HepG2 (cell line): Measurements from ENCODE around the gene HDAC5.

Experiments
- CHCHD3 ChIP-seq: sonication (generic); formaldehyde crosslinking; IDR thresholded peaks from 2 replicates; pipeline ENCODE4 v1.8.0; 2022; ENCODE audit warnings: mild to moderate bottlenecking, missing genetic modification reagents, moderate library complexity
- CTCF ChIP-seq: sonication (generic); formaldehyde crosslinking; IDR thresholded peaks from 2 replicates; pipeline ENCODE4 v1.5.0; 2020; ENCODE audit warnings: mild to moderate bottlenecking, missing genetic modification reagents, moderate library complexity
- HNRNPUL1 ChIP-seq: fragments of 200-400 bp; formaldehyde crosslinking; IDR thresholded peaks from 2 replicates; pipeline ENCODE4 v1.6.1; 2017; ENCODE audit warnings: low read depth, mild to moderate bottlenecking, low read length, moderate library complexity
- JUN ChIP-seq: sonication (generic); formaldehyde crosslinking; IDR thresholded peaks from 2 replicates; pipeline ENCODE4 v1.4.0; 2020; ENCODE audit warnings: mild to moderate bottlenecking, missing genetic modification reagents
- NFE2 ChIP-seq: sonication (generic); formaldehyde crosslinking; IDR thresholded peaks from 2 replicates; pipeline ENCODE4 v1.4.0; 2020; ENCODE audit warnings: missing genetic modification reagents
- POLR2A ChIP-seq, 2 experiments: IDR thresholded peaks; 2 replicates each; pipeline ENCODE4 v1.6.1; 2011; ENCODE audit warnings: low read depth in 2 of 2, low read length in 2 of 2, mild to moderate bottlenecking in 1 of 2, moderate library complexity in 1 of 2; ENCODE audit not compliant: insufficient read depth in 1 of 2
- POLR2AphosphoS5 ChIP-seq: IDR thresholded peaks from 2 replicates; pipeline ENCODE4 v1.6.1; 2012; ENCODE audit warnings: low read depth, low read length
- PRDM4 ChIP-seq: sonication (generic); formaldehyde crosslinking; IDR thresholded peaks from 2 replicates; pipeline ENCODE4 v1.9.0; 2021; ENCODE audit warnings: missing genetic modification reagents, borderline replicate concordance
- RORA ChIP-seq: sonication (generic); formaldehyde crosslinking; IDR thresholded peaks from 2 replicates; pipeline ENCODE4 v1.5.0; 2020; ENCODE audit warnings: mild to moderate bottlenecking, missing genetic modification reagents, moderate library complexity
- YY1 ChIP-seq: IDR thresholded peaks from 2 replicates; pipeline ENCODE4 v1.6.1; 2011; ENCODE audit warnings: low read length, low read depth, moderate library complexity, mild to moderate bottlenecking; ENCODE audit not compliant: insufficient read depth, insufficient replicate concordance
- ZNF569 ChIP-seq: sonication (generic); formaldehyde crosslinking; IDR thresholded peaks from 2 replicates; pipeline ENCODE4 v1.5.0; 2020; ENCODE audit warnings: mild to moderate bottlenecking, missing genetic modification reagents, moderate library complexity, borderline replicate concordance
- TF ChIP-seq, protein P1 (sequence below): sonication (generic); formaldehyde crosslinking; IDR thresholded peaks from 2 replicates; pipeline ENCODE4 v1.8.1; 2023; ENCODE audit warnings: missing genetic modification reagents, inconsistent platforms, borderline replicate concordance

DNA sequence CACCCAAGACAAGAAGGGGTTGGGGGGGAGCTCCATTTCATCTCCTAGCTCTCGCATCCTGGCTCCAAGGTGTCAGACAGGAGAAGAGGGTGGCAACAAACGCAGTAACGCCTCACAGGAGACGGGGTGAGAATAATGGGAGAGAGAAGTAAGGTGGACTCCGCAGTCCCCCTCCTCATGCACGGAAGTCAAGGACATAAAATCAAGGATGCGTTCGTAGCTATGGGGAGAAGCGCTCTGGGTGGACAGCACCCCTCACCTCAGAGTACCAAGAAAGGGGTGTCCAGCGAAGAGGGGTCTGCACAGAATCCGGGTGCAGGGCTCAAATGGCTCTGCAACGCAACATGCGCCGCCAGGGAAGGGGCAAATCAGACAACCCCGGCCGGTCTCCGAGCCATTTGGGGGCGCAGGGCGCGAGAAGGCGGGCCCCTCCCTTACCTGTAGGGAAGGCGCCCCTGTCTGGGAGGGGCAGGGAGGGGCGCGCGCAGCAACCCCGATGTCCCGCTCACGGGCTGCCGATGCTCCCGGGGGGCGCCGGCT lies 555 bp downstream of the HDAC5 start:
- TF ChIP-seq CTCF (CRISPR knock-in tag) (peak; percentile 24; the same call in 1 of the 2 replicates), RORA (CRISPR knock-in tag) (no peak), POLR2AphosphoS5 (no peak), CHCHD3 (no peak), PRDM4 (CRISPR knock-in tag) (no peak), JUN (CRISPR knock-in tag) (no peak), YY1 (no peak), NFE2 (CRISPR knock-in tag) (no peak), POLR2A (IDR thresholded peaks at IDR 0.05; ENCODE audit: insufficient read depth in 1 of 2, low read depth in 2 of 2, low read length in 2 of 2) (no peak), ZNF569 (CRISPR knock-in tag) (no peak), HNRNPUL1 (no peak)
- TF ChIP-seq, protein P1, sequence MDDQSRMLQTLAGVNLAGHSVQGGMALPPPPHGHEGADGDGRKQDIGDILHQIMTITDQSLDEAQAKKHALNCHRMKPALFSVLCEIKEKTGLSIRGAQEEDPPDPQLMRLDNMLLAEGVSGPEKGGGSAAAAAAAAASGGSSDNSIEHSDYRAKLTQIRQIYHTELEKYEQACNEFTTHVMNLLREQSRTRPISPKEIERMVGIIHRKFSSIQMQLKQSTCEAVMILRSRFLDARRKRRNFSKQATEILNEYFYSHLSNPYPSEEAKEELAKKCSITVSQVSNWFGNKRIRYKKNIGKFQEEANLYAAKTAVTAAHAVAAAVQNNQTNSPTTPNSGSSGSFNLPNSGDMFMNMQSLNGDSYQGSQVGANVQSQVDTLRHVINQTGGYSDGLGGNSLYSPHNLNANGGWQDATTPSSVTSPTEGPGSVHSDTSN (CRISPR knock-in tag) = no peak
